Measurements from ENCODE around the gene HIBADH.

HIBADH gene

GRCh38 chr7:27478556-27478955, 184.1 kb downstream of the HIBADH start:
- DNase-seq, result no peak

- no peak for DNase-seq
Observed at GRCh38 chr7:27478084-27478483, 184.6 kb downstream of the HIBADH start.

GRCh38 chr7:27476493-27476892, 186.2 kb downstream of the HIBADH start:
- no peak for DNase-seq
